ENCODE measurements around the gene MAPRE3. TPM values are rescaled to one million over a fixed set of nuclear protein-coding genes. Genes with fewer than 3 reads are reported as not detected.

Gene MAPRE3
- total and polyA plus RNA-seq, 7 donors: 22.1 to 149 (median 116) TPM

DNA sequence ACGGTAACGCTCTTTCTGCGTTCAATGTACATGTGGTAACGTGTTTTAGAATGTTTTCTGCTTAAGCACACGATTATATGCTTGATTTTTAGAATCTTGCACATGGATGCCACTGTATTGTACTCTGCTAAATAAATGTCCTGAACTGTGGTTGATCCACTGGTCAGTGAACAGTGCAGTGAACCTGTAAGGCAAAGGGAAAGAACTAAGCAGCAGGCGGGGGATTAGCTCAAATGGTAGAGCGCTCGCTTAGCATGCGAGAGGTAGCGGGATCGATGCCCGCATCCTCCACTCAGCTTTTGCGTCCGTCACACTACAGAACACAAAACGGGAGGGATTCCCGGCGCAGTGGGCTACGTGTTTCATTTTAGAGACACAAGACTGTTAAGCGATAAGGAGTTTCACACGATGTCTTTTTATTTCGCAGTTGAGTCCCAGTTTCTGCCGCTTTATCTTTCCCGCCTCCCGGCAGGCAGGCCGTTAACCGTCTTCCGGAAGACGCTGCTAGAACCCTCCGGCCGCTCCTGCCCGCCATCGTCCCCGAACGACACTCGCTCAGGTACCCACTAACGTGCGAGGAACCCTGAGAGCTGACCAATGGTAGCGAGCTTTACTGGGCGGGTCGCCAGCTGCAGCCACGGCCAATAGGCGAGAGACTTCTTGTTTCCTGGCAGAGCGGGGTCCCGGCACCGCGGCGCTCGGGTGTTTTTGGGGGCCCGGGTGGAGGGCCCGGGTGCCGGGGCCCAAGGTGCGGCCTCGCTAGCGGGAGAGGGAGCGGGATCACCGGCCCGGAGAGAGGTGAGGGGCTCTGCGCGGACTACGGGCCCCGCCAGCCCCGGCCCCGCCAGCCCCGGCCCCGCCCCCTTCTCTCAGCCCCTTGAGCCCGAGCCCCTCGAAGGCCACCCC lies 80.8 kb downstream of the MAPRE3 start, which contains the start of gene AGBL5:
TSS of gene AGBL5 (plus strand) at position 673 of the 906 bp plus-strand sequence. CDS start 1,291 bp downstream, outside the sequence.
- no peaks in the 10 kb centered on the region for H3K27me3 ChIP-seq (ENCODE audit: insufficient read depth in 3 of 3, low read length in 2 of 3)
- ATAC-seq: peak; percentile 77 to 83 (median 80)
- TF ChIP-seq, protein P1, sequence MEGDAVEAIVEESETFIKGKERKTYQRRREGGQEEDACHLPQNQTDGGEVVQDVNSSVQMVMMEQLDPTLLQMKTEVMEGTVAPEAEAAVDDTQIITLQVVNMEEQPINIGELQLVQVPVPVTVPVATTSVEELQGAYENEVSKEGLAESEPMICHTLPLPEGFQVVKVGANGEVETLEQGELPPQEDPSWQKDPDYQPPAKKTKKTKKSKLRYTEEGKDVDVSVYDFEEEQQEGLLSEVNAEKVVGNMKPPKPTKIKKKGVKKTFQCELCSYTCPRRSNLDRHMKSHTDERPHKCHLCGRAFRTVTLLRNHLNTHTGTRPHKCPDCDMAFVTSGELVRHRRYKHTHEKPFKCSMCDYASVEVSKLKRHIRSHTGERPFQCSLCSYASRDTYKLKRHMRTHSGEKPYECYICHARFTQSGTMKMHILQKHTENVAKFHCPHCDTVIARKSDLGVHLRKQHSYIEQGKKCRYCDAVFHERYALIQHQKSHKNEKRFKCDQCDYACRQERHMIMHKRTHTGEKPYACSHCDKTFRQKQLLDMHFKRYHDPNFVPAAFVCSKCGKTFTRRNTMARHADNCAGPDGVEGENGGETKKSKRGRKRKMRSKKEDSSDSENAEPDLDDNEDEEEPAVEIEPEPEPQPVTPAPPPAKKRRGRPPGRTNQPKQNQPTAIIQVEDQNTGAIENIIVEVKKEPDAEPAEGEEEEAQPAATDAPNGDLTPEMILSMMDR (IDR thresholded peaks at IDR 0.05): no peak
- intact Hi-C loops (cut with DNase I): loop anchor here in 1 of 2 donors (1.0 kb wide), 1 partner anchor 31 kb away; no protein-coding TSS in a partner anchor
- no peaks in the 10 kb centered on the region for H3K9me3 ChIP-seq
- peak within 1 kb of the TSS; percentile 77 for H3K27ac ChIP-seq
- H3K4me1 ChIP-seq: peaks cover 15% of the 10 kb centered on the region
- H3K4me3 ChIP-seq: peak within 1 kb of the TSS; percentile 92
- peak; percentile 92 to 97 for DNase-seq
- 0 to 1% (median 0%) methylated on average over 49 to 67 of the region's 67 CpGs for WGBS, 3 donors
- peaks cover 0 to 32% of the 10 kb centered on the region in 2 donors for H3K36me3 ChIP-seq (ENCODE audit: insufficient read depth in 1 of 2, low read depth in 1 of 2)

DNA sequence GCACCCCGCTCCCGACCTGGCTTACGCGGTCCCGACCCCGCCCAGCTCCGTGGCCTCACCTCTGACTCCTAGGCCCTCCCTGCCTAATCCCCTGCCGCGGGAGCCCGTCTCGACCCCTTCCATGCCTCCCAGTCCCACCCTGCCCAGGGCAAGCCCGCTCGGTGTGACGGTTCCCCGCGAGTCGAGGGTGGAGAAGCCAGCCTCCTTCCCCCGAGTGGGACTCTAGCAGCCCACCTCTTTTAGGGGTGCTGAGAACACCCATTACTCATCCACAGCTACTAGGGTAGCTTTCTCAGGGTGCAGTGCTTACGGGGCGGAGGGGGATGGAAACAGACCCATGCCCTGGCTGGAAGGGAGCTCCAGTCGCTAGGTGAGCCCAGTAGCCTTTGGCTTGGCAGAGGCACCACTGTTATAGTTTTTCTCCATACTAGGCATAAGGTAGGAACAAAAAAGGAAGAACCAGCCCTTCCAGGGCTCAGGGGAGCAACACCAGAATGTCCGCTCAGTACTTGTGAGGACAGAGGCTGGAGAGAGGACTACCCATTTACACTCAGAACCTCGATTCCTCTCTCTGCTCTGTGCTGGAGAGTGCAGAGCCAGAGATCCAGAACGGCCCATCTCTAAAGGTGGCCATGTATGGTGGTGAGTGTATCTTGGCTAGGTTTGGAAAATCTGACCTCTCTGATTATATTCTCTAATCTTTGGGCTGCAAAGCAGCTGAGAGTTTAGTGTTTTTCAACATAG lies 81.6 kb downstream of the MAPRE3 start:
- intact Hi-C loops (cut with DNase I): loop anchor here in 1 of 2 donors (2.0 kb wide), 1 partner anchor 19 kb away; the partner anchor contains the start of gene OST4
- Histone ChIP-seq H3K4me1 (peaks cover 15% of the 10 kb centered on the region), H3K27me3 (ENCODE audit: insufficient read depth in 3 of 3, low read length in 2 of 3) (no peaks in the 10 kb centered on the region), H3K27ac (peak overlapping the region; percentile 77), H3K36me3 (ENCODE audit: insufficient read depth in 1 of 2, low read depth in 1 of 2) (peaks cover 0 to 40% of the 10 kb centered on the region in 2 donors), H3K9me3 (no peaks in the 10 kb centered on the region), H3K4me3 (peak overlapping the region; percentile 92)
- peak; percentile 51 to 76 for DNase-seq
- TF ChIP-seq, protein P1 (IDR thresholded peaks at IDR 0.05): no peak
- 4 to 5% (median 4%) methylated on average over 18 to 24 of the region's 24 CpGs for WGBS, 3 donors
- no peak for ATAC-seq

DNA sequence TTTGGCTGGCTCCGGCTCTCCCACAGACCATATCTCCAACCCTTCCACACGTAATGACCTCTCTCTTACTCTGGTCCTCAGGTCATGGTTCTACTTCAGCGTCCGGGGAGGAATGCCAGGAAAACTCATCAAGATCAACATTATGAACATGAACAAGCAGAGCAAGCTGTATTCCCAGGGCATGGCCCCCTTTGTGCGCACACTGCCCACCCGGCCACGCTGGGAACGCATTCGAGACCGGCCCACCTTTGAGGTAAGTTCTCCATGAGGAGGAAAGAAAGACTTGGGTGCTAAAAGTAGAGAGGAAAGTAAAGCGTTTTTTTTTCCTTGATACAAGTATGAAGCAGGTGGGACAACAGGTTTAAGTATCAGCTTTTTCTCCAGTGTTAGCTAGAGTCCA lies 82.9 kb downstream of the MAPRE3 start:
- Histone ChIP-seq H3K27me3 (ENCODE audit: insufficient read depth in 3 of 3, low read length in 2 of 3) (no peaks in the 10 kb centered on the region), H3K27ac (no peak overlapping the region), H3K4me1 (peaks cover 15% of the 10 kb centered on the region), H3K4me3 (no peak overlapping the region), H3K36me3 (ENCODE audit: insufficient read depth in 1 of 2, low read depth in 1 of 2) (peaks cover 2 to 47% of the 10 kb centered on the region in 2 donors), H3K9me3 (no peaks in the 10 kb centered on the region)
- DNase-seq (no peak), ATAC-seq (no peak)
- TF ChIP-seq, protein P1 (IDR thresholded peaks at IDR 0.05): no peak
- 86 to 90% (median 88%) methylated on average over 11 of the region's 11 CpGs for WGBS, 3 donors
- intact Hi-C loops (cut with DNase I): loop anchor here in 1 of 2 donors (2.0 kb wide), 1 partner anchor 17 kb away; the partner anchor contains the start of gene OST4

DNA sequence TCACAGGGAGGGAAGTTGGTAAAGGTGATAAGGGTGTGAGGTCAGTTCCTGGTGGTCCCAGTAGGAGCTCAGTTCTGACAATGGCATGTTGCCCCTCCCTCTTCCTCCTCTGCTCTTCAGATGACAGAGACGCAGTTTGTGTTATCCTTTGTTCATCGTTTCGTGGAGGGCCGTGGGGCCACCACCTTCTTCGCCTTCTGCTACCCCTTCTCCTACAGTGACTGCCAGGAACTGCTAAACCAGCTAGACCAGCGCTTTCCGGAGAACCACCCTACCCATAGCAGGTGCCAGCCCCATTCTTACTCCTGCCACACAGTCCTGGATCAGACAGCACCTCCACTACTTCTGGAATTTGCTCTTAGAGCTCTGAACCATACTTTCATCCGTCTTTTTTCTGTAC lies 83.3 kb downstream of the MAPRE3 start:
- WGBS, 3 donors: 84 to 91% (median 85%) methylated on average over 8 of the region's 8 CpGs
- H3K9me3 ChIP-seq: no peaks in the 10 kb centered on the region
- no peaks in the 10 kb centered on the region for H3K27me3 ChIP-seq (ENCODE audit: insufficient read depth in 3 of 3, low read length in 2 of 3)
- H3K4me1 ChIP-seq: peaks cover 15% of the 10 kb centered on the region
- no peak overlapping the region for H3K4me3 ChIP-seq
- DNase-seq (no peak), ATAC-seq (no peak)
- no peak overlapping the region for H3K27ac ChIP-seq
- H3K36me3 ChIP-seq (ENCODE audit: insufficient read depth in 1 of 2, low read depth in 1 of 2): peaks cover 2 to 52% of the 10 kb centered on the region in 2 donors
- TF ChIP-seq, protein P1 (IDR thresholded peaks at IDR 0.05): no peak
- intact Hi-C loops (cut with DNase I): loop anchor here in 1 of 2 donors (2.0 kb wide), 1 partner anchor 17 kb away; the partner anchor contains the start of gene OST4
